Measurements from ENCODE around the gene PCBP3.
"Not testable (repeated sequence)": the region's sequence is repeated elsewhere in the genome, so short reads cannot be mapped to it uniquely, and the experiment has no call there.

The PCBP3 gene

DNA sequence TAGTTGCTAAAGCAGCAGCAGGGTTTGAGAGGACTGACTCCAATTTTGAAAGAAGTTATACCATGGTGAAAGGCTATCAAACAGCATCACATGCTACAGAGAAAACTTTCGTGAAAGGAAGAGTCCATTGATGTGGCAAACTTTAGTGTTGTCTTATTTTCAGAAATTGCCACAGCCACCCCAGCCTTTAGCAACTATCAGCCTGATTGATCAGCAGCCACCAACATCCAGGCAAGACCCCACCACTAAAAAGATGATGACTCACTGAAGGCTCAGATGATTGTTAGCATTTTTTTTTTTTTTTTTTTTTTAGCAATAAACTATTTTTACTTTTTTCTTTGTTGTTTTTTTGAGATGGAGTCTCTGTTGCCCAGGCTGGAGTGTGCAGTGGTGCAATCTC is 35.3 kb downstream of the PCBP3 start:
- DNase-seq (ENCODE audit: low spot score) = not testable (repeated sequence)

DNA sequence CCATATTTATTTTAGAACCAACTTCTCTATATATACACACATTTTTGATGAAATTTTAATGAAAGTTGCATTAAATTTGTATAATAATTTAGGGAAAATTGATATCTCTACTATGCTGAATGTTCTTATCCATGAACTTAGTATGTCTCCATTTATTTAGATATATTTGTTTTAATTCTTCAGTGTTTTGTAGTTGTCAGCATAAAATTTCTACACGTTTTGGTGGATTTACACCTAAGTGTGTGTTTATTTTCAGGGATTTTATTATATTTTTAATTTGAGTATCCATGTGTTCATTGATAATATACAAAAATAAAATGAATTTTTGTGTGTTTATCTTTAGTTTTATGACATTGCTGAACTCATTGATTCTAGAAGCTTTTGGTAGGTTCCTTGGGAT is 36.7 kb downstream of the PCBP3 start:
- DNase-seq (ENCODE audit: low spot score) = no peak

DNA sequence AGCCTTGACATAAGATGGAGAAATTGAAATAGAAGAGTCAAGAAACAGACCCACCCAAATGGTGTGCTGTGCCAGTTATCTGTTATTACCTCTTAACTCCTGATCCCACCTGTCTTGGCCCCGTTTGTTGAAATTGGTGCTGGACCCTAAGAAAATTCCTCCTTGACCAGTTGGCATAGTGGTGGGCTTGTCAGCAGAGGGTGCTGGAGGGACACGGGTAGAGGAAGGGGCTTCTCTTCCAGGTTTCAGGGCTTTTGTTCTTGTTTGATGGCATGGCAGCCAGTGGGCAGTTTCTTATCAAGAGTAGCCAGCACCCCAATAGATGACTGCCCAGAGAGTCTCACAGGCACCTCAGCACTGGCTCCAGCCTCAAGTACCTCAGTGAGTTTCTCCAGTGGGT is 51.6 kb downstream of the PCBP3 start:
- DNase-seq (ENCODE audit: low spot score) = no peak

DNA sequence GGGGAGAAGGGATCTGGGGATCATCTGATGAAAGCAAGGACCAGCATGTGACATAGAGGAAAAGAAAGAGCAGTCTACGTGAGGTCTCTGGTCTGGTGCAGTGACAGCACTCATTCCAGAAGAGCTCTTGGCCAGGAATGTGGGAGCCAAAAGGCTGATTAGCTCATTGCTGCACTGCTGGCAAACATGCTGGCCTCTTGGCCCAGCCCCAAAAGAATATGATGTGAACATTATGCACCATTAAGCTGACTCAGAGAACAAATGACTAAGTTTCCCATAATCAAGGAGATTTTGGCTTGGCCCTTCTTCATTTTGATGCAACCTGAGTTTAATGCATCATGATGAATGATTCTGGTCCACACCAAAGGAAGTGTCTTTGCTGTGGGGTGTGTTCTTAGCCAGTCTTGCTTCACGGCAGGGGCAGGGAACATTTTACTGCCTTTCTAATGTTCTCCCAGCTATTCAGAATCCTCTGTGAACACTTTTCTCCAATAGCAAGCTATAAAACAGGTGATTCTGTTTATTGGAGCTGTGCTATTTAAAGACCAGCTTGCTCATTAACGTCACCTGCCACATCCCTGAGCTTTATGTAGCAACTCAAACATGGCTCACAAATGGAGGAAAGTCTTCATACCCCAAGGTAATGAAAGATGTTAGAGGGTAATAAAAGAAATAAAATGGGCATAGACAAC is 55.1 kb downstream of the PCBP3 start:
- no peak for DNase-seq (ENCODE audit: low spot score)

DNA sequence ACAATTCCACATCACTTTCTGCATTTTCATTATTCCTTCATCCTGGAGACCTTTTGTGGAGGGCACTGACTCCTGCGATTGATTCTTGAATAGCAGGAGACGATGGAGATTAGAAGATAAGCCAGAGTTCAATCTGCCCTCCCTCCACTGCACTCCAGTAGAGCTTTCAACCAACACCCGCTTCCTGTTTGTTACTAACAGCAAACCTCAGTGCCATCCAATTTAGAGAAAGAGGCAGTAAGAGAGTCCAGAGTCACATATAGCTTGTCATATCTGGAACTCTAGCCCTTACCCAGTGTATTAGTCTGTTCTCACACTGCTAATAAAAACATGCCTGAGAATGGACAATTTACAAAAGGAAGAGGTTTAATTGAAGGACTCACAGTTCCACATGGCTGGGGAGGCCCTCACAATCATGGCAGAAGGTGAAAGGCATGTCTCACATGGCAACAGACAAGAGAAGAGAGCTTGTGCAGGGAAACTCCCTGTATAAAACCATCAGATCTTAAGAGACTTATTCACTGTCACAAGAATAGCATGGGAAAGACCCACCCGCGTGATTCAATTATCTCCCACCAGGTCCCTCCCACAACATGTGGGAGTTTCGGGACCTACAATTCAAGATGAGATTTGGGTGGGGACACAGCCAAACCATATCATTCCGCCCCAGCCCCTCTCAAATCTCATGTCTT is 55.9 kb downstream of the PCBP3 start:
- DNase-seq (ENCODE audit: low spot score) = no peak

DNA sequence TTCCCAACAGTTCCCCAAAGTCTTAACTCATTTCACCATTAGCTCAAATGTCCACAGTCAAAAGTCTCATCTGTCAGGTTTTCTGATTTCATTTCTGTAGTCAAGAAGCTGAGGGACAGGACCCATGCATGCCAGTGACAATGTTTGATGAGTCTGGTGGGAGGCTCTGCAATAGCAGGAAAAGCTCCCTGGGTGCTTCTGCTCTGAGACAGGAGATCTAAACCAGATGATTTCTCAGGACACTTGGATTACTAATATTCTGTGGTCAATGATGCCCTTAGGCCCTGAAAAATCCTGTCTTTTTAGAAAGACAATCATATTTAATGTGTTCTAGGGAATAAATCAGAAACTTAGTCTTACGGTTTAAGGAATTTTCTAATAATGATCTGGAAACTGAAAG is 56.4 kb downstream of the PCBP3 start:
- no peak for DNase-seq (ENCODE audit: low spot score)

DNA sequence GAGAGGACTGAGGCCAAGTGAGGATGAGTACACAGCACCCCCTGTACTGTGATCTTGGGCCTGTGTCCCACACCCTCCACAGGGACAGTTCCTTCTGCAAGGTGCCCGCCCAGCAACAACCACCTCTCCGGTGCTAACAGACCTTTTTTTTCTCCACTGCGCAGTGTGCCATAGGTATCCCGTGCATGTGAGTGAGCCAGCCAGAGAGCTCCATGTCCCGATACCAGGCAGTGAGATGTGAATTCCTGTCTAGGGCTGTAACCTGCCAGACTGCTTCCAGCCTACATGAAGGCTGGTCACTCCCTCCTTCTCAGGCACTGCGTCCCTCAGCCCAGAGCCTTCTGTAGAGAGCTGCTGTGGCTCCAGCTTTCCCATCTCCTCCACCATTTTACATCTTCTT is 56.9 kb downstream of the PCBP3 start:
- no peak for DNase-seq (ENCODE audit: low spot score)

DNA sequence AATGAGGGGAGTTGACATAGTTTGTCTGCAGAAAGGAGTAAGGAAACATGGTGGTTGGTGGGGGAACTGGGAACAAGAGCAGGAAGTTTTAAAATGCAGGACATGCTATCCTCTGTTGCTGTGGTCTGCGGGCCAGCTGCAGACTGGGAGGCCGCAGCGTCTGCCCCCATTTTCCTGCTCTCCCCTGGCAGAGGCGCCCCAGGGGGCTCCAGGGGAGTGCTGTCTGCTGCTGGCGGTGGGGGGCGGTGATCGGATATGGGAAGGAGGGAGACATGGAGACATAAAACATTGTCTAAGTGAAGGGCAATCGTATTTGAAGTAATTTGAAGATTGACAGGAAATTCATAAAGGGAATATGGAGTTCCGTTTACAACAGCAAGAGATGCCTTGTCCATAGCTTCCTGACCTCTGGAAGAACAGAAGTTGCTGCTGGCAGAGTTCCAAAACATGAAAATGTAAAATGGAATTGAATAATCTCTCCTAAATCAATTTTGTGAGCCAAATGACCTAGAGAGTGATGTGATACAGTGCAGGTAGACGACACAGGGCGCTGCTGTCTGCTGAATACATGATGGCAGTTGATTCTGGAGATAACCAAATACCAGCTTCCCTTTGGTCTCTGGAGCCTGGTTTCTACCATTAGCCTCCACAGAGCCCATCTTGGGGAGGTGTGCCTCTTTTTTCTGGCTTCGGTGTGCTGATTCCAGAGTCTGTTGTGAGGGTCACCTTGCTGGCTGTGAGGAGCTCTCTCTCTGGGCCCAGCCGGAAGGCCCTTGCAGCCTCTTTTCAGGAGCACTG is 61.0 kb downstream of the PCBP3 start:
- no peak for DNase-seq (ENCODE audit: low spot score)

DNA sequence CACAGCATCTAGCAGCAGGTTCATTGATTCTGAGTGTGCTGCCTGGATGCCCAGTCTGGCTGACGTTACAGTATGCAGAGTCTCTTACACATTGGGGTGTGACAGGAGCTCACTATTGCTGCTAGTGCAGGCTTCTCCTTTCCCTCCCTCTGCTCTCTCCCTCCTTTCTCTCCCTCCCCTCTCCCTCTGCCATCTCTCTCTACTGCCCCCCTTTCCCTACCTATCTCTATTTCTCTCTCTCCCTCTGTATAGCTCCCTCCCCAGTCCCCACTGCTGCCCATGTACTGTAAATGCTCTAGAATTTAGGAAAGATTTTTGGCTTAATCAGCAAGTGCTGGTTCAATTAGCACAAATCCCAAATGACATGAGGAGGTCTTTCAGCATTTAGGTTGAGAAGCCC is 62.8 kb downstream of the PCBP3 start:
- no peak for DNase-seq (ENCODE audit: low spot score)

DNA sequence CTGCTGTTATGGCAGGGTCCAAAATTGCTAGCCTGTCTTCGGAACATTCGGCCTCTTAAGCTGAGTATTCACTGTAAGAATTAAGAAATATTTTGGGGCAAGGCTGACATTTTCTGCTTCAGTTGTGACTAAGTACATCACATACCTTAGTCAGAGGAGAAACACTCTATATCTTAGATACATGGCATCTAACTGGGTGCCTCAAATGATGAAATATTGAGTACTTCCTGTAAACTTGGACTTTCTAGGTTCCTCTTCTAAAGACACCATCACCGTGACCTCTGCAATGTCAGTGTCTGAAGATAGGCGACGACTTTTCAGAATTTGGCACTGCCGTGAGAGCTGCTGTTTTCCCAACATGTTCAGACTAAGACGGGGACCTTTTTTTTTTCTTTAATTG is 65.6 kb downstream of the PCBP3 start:
- no peak for DNase-seq (ENCODE audit: low spot score)

DNA sequence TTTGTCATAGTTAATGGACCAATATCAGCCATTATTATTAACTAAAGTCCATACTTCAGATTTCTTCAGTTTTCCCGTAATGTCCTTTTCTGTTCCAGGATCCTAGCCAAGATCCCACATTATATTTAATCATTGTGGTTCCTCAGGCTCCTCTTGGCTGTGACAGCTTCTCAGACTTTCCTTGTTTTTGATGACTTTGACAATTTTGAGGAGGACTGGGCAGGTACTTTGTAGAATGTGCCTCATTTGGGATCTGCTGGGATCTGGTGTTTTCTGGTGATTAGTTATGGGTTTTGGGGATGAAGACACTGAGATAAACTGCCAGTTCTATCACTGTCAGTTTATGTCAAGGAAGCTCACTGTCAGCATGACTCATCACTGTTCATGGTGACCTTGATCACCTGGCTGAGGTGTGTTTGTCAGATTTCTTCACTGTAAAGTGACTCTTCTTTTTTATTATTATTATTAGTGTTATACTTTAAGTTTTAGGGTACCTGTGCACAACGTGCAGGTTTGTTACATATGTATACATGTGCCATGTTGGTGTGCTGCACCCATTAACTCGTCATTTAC is 66.3 kb downstream of the PCBP3 start:
- no peak for DNase-seq (ENCODE audit: low spot score)

DNA sequence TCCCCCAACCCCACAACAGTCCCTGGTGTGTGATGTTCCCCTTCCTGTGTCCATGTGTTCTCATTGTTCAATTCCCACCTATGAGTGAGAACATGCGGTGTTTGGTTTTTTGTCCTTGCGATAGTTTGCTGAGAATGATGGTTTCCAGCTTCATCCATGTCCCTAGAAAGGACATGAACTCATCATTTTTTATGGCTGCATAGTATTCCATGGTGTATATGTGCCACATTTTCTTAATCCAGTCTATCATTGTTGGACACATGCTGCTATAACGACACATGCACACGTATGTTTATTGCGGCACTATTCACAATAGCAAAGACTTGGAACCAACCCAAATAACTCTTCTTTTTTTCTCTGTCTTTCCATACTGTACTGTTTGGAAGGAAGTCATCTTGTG is 66.8 kb downstream of the PCBP3 start:
- DNase-seq (ENCODE audit: low spot score) = not testable (repeated sequence)

DNA sequence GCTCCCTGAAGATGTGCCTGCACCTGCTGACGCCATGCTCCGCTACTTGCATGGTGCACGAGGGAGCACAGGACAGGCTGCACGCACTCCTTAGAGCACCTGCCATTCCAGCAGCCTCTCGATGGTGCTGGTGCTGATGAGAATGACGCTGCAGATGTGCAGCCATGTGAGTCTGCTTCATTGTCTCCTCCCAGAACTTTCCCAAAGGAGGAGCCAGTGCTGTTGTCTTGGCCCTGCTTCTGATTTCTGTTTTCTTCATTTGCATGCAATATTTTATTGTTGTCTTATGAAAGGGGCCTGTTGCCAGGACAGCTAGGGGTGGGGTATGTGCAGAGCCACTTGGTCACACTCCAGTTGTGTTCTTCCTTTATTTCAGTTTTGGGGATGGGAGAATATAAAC is 70.1 kb downstream of the PCBP3 start:
- no peak for DNase-seq (ENCODE audit: low spot score)

DNA sequence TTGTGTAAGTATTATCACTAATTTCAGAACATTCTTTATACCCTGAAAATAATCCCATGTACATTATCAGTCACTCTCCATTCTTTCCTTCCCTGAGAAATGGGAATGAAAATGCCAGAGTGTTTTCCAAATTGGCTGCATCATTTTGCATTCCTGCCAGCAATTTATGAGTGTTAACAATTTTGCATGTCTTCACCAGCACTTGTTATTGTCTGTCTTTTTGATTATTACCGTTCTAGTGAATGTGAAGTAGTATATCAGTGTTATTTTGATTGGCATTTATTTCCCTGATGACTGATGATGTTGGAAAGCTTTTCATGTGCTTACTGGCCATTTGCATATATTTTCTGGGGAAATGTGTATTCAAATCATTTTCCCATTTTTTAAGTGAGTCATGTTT is 71.9 kb downstream of the PCBP3 start:
- DNase-seq (ENCODE audit: low spot score) = no peak

DNA sequence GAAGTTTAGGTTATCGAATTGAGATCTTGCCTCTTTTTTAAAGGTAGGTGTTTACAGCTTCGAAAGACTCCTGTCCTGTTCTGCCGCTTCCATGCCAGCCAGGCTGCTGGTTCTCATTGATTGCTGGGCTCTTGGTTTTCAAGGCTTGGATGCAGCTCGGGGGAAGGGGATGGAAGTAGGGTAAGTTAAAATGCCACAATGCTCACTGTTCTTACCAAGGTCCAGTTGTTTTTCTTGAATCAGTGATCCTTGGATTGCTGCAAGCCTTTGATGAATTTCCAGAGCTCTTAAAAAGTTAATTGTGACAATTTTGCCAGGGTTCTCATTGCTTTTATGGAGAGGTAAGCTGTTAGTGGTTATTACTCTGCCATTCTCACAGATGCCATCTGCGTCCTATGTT is 74.9 kb downstream of the PCBP3 start:
- DNase-seq (ENCODE audit: low spot score) = no peak

DNA sequence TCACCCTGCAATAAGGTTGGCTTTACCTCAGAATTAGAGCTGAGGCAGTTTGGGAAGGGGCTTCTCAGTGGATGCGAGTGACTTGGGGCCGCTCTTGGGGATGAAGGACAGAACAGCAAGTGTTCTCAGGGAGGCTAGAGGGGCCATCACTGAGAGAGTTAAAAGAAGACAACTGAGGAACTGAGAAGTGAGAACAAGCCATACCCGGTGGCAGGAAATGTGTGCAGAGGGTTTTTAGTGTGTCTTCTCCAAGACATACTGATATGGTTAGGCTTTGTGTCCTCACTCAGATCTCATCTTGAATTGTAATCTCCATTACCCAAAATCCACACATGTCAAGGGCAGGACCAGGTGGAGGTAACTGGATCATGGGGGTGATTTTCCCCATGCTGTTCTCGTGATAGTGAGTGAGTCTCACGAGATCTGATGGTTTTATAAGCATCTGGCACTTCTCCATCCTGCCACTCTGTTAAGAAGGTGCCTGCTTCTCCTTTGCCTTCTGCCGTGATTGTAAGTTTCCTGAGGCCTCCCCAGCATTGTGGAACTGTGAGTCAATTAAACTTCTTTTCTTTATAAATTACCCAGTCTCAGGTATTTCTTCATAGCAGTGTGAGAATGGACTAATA is 75.8 kb downstream of the PCBP3 start:
- no peak for DNase-seq (ENCODE audit: low spot score)

DNA sequence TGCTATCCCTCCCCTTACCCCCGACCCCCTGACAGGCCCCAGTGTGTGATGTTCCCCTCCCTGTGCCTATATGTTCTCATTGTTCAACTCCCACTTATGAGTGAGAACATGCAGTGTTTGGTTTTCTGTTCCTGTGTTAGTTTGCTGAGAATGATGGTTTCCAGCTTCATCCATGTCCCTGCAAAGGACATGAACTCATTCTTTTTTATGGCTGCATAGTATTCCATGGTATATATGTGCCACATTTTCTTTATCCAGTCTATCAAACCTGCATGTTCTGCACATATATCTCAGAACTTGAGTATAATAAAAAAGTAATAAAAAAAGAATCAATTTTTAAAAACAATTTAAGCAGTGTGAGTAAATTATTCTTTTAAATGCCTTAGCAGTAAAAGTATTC is 76.7 kb downstream of the PCBP3 start:
- not testable (repeated sequence) for DNase-seq (ENCODE audit: low spot score)

DNA sequence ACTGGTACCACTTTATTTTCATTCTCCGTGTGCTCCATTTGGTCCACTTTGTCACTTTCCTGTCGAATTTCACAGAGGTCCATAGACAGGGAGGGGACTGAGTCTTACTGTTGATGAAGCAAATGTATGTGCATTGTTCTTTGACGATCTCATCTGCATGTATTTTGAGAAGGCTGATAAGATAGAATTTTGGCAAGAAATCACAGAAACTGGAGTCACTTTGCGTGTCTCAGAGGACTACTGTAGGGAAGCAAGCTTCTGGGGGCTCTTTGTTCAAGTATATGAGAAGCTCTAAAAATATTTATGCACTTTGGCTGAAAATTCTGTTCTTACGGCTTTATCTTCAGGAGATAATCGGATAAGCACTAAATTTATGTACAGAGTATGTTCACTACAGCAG is 78.1 kb downstream of the PCBP3 start:
- DNase-seq (ENCODE audit: low spot score) = no peak

DNA sequence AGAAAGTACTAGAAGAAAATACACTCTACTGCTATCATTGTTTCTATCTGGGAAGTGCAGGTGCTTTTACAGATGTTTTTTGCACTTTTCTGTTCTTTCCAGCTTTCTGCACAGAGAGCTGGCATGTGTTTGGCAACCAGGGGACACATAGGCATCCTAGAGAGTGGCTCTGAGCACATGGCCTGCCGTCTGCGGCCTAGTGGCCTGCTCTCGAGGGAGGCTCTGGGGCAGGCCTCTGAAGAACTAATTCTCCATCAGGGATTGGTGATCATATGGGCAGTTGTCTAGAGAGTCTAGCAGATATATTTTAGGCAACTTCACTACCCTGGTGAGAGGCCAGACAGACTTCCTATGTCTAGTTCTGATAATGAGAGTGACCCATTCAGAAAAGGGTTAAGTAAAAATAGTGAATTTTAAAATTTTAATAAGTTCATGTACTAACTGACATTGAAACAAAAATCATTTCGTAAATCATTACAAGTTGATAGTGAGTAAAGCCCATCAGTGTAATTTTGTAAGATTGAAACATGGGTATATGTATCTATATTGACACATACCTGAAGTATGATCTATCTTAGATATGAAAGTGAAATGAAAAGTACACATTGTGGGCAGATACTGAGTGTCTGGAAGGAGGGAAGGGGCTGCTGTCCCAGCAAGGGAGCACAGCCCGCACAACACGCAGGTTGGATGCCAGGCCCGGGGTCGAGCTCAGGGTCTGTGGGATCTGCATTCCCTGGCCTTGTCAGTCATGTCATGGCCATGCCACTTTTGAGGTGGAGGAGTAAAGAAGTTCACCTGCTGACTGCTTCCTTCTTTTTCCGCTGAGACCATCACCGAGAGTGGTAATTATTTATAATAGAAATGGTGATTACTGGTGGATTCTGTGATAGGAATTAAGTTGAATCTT is 79.8 kb downstream of the PCBP3 start:
- DNase-seq (ENCODE audit: low spot score) = no peak

DNA sequence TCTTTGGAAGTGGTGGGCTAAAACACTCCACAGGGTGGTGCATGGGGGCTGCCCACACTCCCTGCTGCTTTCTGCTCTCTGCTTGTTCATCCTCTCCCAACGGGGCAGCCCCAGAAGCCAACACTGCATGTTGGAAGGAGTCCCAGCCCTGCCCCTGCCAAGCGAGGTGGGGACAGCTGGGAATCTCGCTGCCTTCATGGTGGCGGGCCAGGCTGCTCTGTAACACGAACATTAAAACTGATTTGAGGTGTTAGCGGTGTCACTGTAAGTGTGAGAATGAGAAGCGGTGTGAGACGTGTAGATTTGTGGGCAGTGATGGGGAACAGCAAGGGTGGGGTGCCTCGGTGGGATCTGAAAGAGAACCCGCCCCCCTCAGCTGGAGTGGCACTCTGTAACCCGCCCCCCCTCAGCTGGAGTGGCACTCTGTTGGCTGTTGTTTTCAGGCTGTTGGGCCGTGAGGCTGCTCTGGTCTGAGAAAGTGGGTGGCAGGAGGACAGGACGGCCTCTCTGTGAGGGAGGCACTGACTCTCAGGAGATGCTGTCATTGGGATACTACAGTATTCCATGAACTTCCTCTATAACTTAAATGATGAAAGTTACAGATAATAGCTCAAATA is 80.9 kb downstream of the PCBP3 start:
- DNase-seq (ENCODE audit: low spot score) = no peak
